Measurements from ENCODE around the gene INVS. TPM values are rescaled to one million over a fixed set of nuclear protein-coding genes. Genes with fewer than 3 reads are reported as not detected.

The INVS gene
- total RNA-seq, 1 donor from 2014 or later = 25.6 TPM

GRCh38 chr9:100082782-100083181 lies 16.3 kb upstream of the INVS start:
- no peaks in the 10 kb centered on the region for H3K9me3 Mint-ChIP-seq
- DNase-seq (ENCODE audit: low read depth, low spot score) = no peak
- no peak overlapping the region for H3K4me3 Mint-ChIP-seq
- TF ChIP-seq CTCF (conservative IDR thresholded peaks at IDR 0.05) = no peak
- H3K36me3 Mint-ChIP-seq (ENCODE audit: low read depth) = peaks cover under 1% of the 10 kb centered on the region
- no peaks in the 10 kb centered on the region for H3K4me1 Mint-ChIP-seq
- no peak overlapping the region for H3K27ac Mint-ChIP-seq (ENCODE audit: unreplicated experiment)
- no peaks in the 10 kb centered on the region for H3K27me3 Mint-ChIP-seq (ENCODE audit: low read depth)

- Mint-ChIP-seq H3K27me3 (ENCODE audit: low read depth) (no peaks in the 10 kb centered on the region), H3K27ac (ENCODE audit: unreplicated experiment) (no peak overlapping the region), H3K4me3 (no peak overlapping the region), H3K36me3 (ENCODE audit: low read depth) (no peaks in the 10 kb centered on the region), H3K4me1 (no peaks in the 10 kb centered on the region), H3K9me3 (no peaks in the 10 kb centered on the region)
- no peak for TF ChIP-seq CTCF (conservative IDR thresholded peaks at IDR 0.05)
- no peak for DNase-seq (ENCODE audit: low read depth, low spot score)
Observed at GRCh38 chr9:100083448-100084127, 15.5 kb upstream of the INVS start.

GRCh38 chr9:100084128-100084453 lies 15.0 kb upstream of the INVS start:
- H3K9me3 Mint-ChIP-seq = no peaks in the 10 kb centered on the region
- H3K4me3 Mint-ChIP-seq = no peak overlapping the region
- no peaks in the 10 kb centered on the region for H3K27me3 Mint-ChIP-seq (ENCODE audit: low read depth)
- no peak overlapping the region for H3K27ac Mint-ChIP-seq (ENCODE audit: unreplicated experiment)
- TF ChIP-seq CTCF (conservative IDR thresholded peaks at IDR 0.05) = no peak
- no peak for DNase-seq (ENCODE audit: low read depth, low spot score)
- no peaks in the 10 kb centered on the region for H3K4me1 Mint-ChIP-seq
- no peaks in the 10 kb centered on the region for H3K36me3 Mint-ChIP-seq (ENCODE audit: low read depth)

GRCh38 chr9:100084734-100085133 lies 14.3 kb upstream of the INVS start:
- Mint-ChIP-seq H3K9me3 (no peaks in the 10 kb centered on the region), H3K27ac (ENCODE audit: unreplicated experiment) (no peak overlapping the region), H3K4me3 (no peak overlapping the region), H3K27me3 (ENCODE audit: low read depth) (no peaks in the 10 kb centered on the region), H3K36me3 (ENCODE audit: low read depth) (no peaks in the 10 kb centered on the region), H3K4me1 (no peaks in the 10 kb centered on the region)
- no peak for TF ChIP-seq CTCF (conservative IDR thresholded peaks at IDR 0.05)
- no peak for DNase-seq (ENCODE audit: low read depth, low spot score)

GRCh38 chr9:100086097-100086635 lies 12.9 kb upstream of the INVS start:
- no peaks in the 10 kb centered on the region for H3K4me1 Mint-ChIP-seq
- no peaks in the 10 kb centered on the region for H3K27me3 Mint-ChIP-seq (ENCODE audit: low read depth)
- no peak overlapping the region for H3K27ac Mint-ChIP-seq (ENCODE audit: unreplicated experiment)
- no peak for TF ChIP-seq CTCF (conservative IDR thresholded peaks at IDR 0.05)
- no peaks in the 10 kb centered on the region for H3K9me3 Mint-ChIP-seq
- H3K4me3 Mint-ChIP-seq = no peak overlapping the region
- DNase-seq (ENCODE audit: low read depth, low spot score) = no peak
- no peaks in the 10 kb centered on the region for H3K36me3 Mint-ChIP-seq (ENCODE audit: low read depth)

Data from neural crest cell (in vitro differentiated cells).